ENCODE data around the gene AP1G1. TPM values are rescaled to one million over a fixed set of nuclear protein-coding genes. Genes with fewer than 3 reads are reported as not detected.

The AP1G1 gene
- total and polyA plus RNA-seq, 2 donors (not counting 1 experiment from before 2014, with no cell fraction given), result 55.5 to 102 TPM

DNA sequence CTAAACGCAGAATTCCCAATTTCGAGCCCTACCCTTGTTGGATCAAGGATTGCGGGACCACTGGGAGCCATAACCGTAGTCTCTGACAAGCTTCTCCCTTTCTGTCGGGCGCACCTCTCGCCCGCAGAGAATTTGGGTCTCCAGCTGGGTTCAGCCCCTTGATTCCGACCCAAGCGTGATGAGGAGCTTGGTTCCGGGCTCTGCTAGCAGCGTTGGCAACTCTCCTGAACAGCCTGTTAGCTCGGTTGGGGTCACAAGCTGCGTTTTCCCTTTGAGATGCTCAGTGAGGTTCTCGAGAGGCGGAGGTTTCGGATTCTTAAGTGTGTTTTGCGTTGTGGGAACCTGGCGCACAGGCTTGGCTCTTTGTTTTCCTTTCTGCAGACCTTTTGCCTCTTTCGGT is 37.8 kb upstream of the AP1G1 start:
- peak overlapping the region; percentile 99 for H3K4me2 ChIP-seq (ENCODE audit: extremely low read depth, insufficient read depth, low read length)
- peak; percentile 11 to 20 for DNase-seq (ENCODE audit: low read depth in 2 of 2)
- H3K4me1 ChIP-seq (ENCODE audit: control insufficient read depth, extremely low read depth, insufficient read depth, low read length), result peaks cover 6% of the 10 kb centered on the region
- no peaks in the 10 kb centered on the region for H4K20me1 ChIP-seq (ENCODE audit: control insufficient read depth, extremely low read depth, insufficient read depth, low read length)
- no peaks in the 10 kb centered on the region for H3K27me3 ChIP-seq (ENCODE audit: control insufficient read depth, insufficient read depth, low read length)
- H2AFZ ChIP-seq (ENCODE audit: low read length), result peak overlapping the region; percentile 48
- peak overlapping the region; percentile 86 for H3K27ac ChIP-seq (ENCODE audit: insufficient read depth, low read length)
- H3K36me3 ChIP-seq (ENCODE audit: control insufficient read depth, insufficient read depth, low read length), result peaks cover 14% of the 10 kb centered on the region
- peak overlapping the region; percentile 97 to 98 (median 97) for H3K4me3 ChIP-seq (replicated peaks in 1 of 4; ENCODE audit: control extremely low read depth in 1 of 4, insufficient read depth in 1 of 4, low read depth in 3 of 4, low read length in 4 of 4)
- H3K9me3 ChIP-seq (ENCODE audit: control insufficient read depth, insufficient read depth, low read depth, low read length), result no peaks in the 10 kb centered on the region
- TF ChIP-seq, protein P1, sequence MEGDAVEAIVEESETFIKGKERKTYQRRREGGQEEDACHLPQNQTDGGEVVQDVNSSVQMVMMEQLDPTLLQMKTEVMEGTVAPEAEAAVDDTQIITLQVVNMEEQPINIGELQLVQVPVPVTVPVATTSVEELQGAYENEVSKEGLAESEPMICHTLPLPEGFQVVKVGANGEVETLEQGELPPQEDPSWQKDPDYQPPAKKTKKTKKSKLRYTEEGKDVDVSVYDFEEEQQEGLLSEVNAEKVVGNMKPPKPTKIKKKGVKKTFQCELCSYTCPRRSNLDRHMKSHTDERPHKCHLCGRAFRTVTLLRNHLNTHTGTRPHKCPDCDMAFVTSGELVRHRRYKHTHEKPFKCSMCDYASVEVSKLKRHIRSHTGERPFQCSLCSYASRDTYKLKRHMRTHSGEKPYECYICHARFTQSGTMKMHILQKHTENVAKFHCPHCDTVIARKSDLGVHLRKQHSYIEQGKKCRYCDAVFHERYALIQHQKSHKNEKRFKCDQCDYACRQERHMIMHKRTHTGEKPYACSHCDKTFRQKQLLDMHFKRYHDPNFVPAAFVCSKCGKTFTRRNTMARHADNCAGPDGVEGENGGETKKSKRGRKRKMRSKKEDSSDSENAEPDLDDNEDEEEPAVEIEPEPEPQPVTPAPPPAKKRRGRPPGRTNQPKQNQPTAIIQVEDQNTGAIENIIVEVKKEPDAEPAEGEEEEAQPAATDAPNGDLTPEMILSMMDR (conservative IDR thresholded peaks at IDR 0.05 in 1 of 2, IDR thresholded peaks at IDR 0.05 in 1 of 2; ENCODE audit: low read depth in 1 of 2, low read length in 2 of 2), result no peak
- no peak for TF ChIP-seq EZH2 (IDR thresholded peaks at IDR 0.05; ENCODE audit: low read length, missing control alignments)
- H3K9ac ChIP-seq (ENCODE audit: insufficient read depth, low read length), result peak overlapping the region; percentile 95
- peaks cover 23% of the 10 kb centered on the region for H3K79me2 ChIP-seq (ENCODE audit: control insufficient read depth, insufficient read depth, low read length)

GRCh38 chr16:71845639-71846430 is 37.2 kb upstream of the AP1G1 start, which contains the start of gene ATXN1L:
ATXN1L (plus strand) TSS chr16:71845976; CDS start chr16:71849741, 3,765 bp downstream.
- no peaks in the 10 kb centered on the region for H4K20me1 ChIP-seq (ENCODE audit: control insufficient read depth, extremely low read depth, insufficient read depth, low read length)
- H3K79me2 ChIP-seq (ENCODE audit: control insufficient read depth, insufficient read depth, low read length), result peaks cover 23% of the 10 kb centered on the region
- no peaks in the 10 kb centered on the region for H3K9me3 ChIP-seq (ENCODE audit: control insufficient read depth, insufficient read depth, low read depth, low read length)
- peaks cover 6% of the 10 kb centered on the region for H3K4me1 ChIP-seq (ENCODE audit: control insufficient read depth, extremely low read depth, insufficient read depth, low read length)
- H3K27ac ChIP-seq (ENCODE audit: insufficient read depth, low read length), result peak within 1 kb of the TSS; percentile 86
- H3K4me2 ChIP-seq (ENCODE audit: extremely low read depth, insufficient read depth, low read length), result peak within 1 kb of the TSS; percentile 99
- no peaks in the 10 kb centered on the region for H3K27me3 ChIP-seq (ENCODE audit: control insufficient read depth, insufficient read depth, low read length)
- H2AFZ ChIP-seq (ENCODE audit: low read length), result peak within 1 kb of the TSS; percentile 60
- peaks cover 9% of the 10 kb centered on the region for H3K36me3 ChIP-seq (ENCODE audit: control insufficient read depth, insufficient read depth, low read length)
- peak within 1 kb of the TSS; percentile 95 for H3K9ac ChIP-seq (ENCODE audit: insufficient read depth, low read length)
- DNase-seq (ENCODE audit: low read depth in 2 of 2), result peak; percentile 88 to 93
- H3K4me3 ChIP-seq (replicated peaks in 1 of 4; ENCODE audit: control extremely low read depth in 1 of 4, insufficient read depth in 1 of 4, low read depth in 3 of 4, low read length in 4 of 4), result peak within 1 kb of the TSS; percentile 97 to 98 (median 97)
- TF ChIP-seq, protein P1 (conservative IDR thresholded peaks at IDR 0.05 in 1 of 2, IDR thresholded peaks at IDR 0.05 in 1 of 2; ENCODE audit: low read depth in 1 of 2, low read length in 2 of 2), result no peak
- no peak for TF ChIP-seq EZH2 (IDR thresholded peaks at IDR 0.05; ENCODE audit: low read length, missing control alignments)

- Histone ChIP-seq H3K79me2 (ENCODE audit: control insufficient read depth, insufficient read depth, low read length) (peaks cover 23% of the 10 kb centered on the region), H2AFZ (ENCODE audit: low read length) (no peak overlapping the region), H3K4me1 (ENCODE audit: control insufficient read depth, extremely low read depth, insufficient read depth, low read length) (peaks cover 6% of the 10 kb centered on the region), H3K4me2 (ENCODE audit: extremely low read depth, insufficient read depth, low read length) (no peak overlapping the region), H3K9me3 (ENCODE audit: control insufficient read depth, insufficient read depth, low read depth, low read length) (no peaks in the 10 kb centered on the region), H3K9ac (ENCODE audit: insufficient read depth, low read length) (no peak overlapping the region), H3K27ac (ENCODE audit: insufficient read depth, low read length) (no peak overlapping the region), H4K20me1 (ENCODE audit: control insufficient read depth, extremely low read depth, insufficient read depth, low read length) (no peaks in the 10 kb centered on the region), H3K27me3 (ENCODE audit: control insufficient read depth, insufficient read depth, low read length) (no peaks in the 10 kb centered on the region), H3K36me3 (ENCODE audit: control insufficient read depth, insufficient read depth, low read length) (no peaks in the 10 kb centered on the region), H3K4me3 (replicated peaks in 1 of 4; ENCODE audit: control extremely low read depth in 1 of 4, insufficient read depth in 1 of 4, low read depth in 3 of 4, low read length in 4 of 4) (no peak overlapping the region)
- TF ChIP-seq EZH2 (IDR thresholded peaks at IDR 0.05; ENCODE audit: low read length, missing control alignments), result no peak
- TF ChIP-seq, protein P1 (conservative IDR thresholded peaks at IDR 0.05 in 1 of 2, IDR thresholded peaks at IDR 0.05 in 1 of 2; ENCODE audit: low read depth in 1 of 2, low read length in 2 of 2), result no peak
- no peak for DNase-seq (ENCODE audit: low read depth in 2 of 2)
Observed at GRCh38 chr16:71843572-71843971, 34.9 kb upstream of the AP1G1 start.
